Measurements from ENCODE around the gene KDM4E. TPM values are rescaled to one million over a fixed set of nuclear protein-coding genes. Genes with fewer than 3 reads are reported as not detected.
"Not testable (repeated sequence)": the region's sequence is repeated elsewhere in the genome, so short reads cannot be mapped to it uniquely, and the experiment has no call there.

Gene KDM4E
- total RNA-seq (2014; rRNA removed; shearing (Covaris generic); ENCODE audit: low replicate concordance) = not detected in 2 replicates

DNA sequence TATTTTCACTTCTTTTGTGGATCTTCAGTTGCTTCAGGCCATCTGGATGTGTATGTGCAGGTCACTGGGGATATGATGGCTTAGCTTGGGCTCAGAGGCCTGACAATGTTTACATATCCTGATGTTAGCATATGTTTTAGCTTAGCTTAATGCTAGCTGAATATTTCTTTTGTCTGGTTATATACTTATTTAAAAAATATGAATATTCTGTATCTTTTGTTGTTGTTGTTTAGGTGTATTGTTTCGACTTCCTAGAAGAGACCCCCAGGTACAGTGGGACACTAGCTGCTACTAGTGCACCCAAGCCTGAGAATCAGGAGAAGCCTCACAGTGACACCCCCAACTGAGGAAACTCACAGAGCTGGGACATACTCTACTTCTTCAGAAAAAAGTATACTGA lies at the start of gene KDM4E:
KDM4E (plus strand) TSS at position 301 of the 400 bp plus-strand sequence. CDS start 300 bp downstream, outside the sequence.
- no peak within 1 kb of the TSS for H3K4me3 ChIP-seq
- no peaks in the 10 kb centered on the region for H3K27me3 ChIP-seq
- H3K9me3 ChIP-seq = no peaks in the 10 kb centered on the region
- DNase-seq = no peak
- H3K36me3 ChIP-seq = no peaks in the 10 kb centered on the region

DNA sequence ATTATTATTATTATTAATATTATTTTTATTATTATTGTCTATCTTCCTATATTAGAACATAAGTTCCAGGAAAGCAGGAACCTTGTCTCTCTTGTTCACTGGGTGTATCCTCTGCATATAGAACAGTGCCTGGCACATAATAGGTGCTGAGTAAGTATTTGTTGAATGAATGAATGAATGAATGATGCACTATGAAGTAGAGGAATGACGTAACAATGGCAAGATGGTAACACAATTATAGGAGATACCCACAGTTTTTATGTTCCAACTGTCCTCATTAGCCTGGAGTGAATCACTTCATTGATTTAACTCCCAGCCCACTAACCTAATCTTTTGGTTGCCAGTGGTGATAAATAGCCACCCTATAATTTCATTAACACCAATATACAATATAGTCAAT lies 49.5 kb upstream of the KDM4E start:
- Histone ChIP-seq H3K27me3 (no peaks in the 10 kb centered on the region), H3K36me3 (peaks cover 16% of the 10 kb centered on the region), H3K9me3 (no peaks in the 10 kb centered on the region), H3K4me3 (no peak overlapping the region)
- DNase-seq = no peak

DNA sequence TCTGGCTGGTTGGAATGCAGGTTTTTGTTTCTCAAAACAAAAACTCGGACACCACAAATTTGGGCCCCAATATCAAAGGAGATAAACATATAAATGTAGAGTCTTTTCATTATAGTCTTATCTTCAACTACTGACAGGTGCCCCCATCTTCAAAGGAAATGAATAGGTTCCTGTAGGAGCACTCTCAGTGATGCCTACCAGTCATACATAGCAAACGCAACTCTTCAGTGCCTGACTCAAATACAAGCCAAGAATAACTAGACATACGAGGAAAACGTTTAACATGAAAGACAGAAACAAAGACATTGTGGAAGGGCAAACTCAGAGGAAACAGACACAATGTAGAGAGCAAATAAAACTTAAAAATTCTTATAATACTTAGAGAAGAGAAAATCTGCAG lies 37.7 kb upstream of the KDM4E start:
- no peak for DNase-seq
- no peaks in the 10 kb centered on the region for H3K9me3 ChIP-seq
- no peak overlapping the region for H3K4me3 ChIP-seq

DNA sequence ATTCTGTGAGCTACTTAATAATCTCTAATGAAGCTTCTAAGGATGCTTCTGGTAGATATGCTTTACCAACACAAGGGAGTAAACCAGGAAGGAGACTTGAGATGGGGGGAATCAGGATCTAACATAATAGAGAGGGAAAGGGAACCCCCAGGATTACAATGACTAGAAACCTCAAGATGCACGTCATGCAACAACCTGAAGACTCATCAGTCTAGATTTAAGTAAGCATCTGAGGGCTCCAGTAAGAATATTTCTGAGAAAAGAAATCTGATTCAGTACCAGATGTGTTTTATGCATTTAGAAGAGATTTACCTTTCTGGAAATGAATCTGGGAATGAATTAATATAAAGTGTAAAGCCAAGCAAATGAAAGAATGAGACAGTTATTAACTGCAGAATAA lies 36.3 kb upstream of the KDM4E start:
- no peaks in the 10 kb centered on the region for H3K36me3 ChIP-seq

More for the DNA sequence above, 37.7 kb upstream of the KDM4E start:
- Histone ChIP-seq H3K27me3 (peaks cover 7% of the 10 kb centered on the region; the same call in 1 of the 2 replicates), H3K36me3 (no peaks in the 10 kb centered on the region)

DNA sequence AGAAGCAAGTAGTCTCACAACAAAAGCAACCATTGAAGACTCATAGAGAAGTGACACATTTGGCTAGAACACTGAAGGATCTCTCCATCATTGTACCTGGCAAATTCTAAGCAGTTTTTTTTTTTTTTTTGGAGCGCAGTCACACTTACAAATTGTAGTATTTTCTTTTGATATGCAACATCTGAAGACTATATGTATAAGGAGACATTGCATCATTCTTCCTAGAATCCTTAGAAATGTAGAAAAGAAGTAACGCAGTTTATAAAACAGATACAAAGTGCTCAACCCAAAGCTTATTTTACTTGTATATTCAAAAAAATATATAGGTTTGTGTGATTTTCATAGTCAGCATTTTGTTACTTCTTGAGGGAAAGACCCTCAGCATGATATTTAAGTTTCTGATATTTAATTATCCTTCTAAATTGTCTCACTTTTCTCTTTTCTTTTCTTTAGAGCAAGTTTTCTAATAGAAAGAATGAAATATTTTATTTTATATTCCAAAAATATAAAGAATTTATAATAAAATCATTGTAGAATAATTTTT lies 31.6 kb upstream of the KDM4E start:
- no peak for DNase-seq
- no peaks in the 10 kb centered on the region for H3K9me3 ChIP-seq
- no peaks in the 10 kb centered on the region for H3K36me3 ChIP-seq
- peaks cover 11% of the 10 kb centered on the region; the same call in 1 of the 2 replicates for H3K27me3 ChIP-seq
- no peak overlapping the region for H3K4me3 ChIP-seq

More for the DNA sequence above, 36.3 kb upstream of the KDM4E start:
- no peak for DNase-seq
- Histone ChIP-seq H3K4me3 (no peak overlapping the region), H3K27me3 (peaks cover 11% of the 10 kb centered on the region), H3K9me3 (no peaks in the 10 kb centered on the region)

DNA sequence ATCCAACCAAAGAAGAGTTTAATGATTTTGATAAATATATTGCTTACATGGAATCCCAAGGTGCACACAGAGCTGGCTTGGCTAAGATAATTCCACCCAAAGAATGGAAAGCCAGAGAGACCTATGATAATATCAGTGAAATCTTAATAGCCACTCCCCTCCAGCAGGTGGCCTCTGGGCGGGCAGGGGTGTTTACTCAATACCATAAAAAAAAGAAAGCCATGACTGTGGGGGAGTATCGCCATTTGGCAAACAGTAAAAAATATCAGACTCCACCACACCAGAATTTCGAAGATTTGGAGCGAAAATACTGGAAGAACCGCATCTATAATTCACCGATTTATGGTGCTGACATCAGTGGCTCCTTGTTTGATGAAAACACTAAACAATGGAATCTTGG lies 27.6 kb upstream of the KDM4E start:
- H3K36me3 ChIP-seq = no peaks in the 10 kb centered on the region
- H3K27me3 ChIP-seq = peaks cover 6% of the 10 kb centered on the region; the same call in 1 of the 2 replicates
- H3K4me3 ChIP-seq = no peak overlapping the region
- H3K9me3 ChIP-seq = no peaks in the 10 kb centered on the region
- DNase-seq = no peak

DNA sequence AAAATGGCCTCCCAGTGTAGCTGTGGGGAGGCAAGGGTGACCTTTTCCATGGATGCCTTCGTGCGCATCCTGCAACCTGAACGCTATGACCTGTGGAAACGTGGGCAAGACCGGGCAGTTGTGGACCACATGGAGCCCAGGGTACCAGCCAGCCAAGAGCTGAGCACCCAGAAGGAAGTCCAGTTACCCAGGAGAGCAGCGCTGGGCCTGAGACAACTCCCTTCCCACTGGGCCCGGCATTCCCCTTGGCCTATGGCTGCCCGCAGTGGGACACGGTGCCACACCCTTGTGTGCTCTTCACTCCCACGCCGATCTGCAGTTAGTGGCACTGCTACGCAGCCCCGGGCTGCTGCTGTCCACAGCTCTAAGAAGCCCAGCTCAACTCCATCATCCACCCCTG lies 26.8 kb upstream of the KDM4E start:
- DNase-seq = no peak
- Histone ChIP-seq H3K36me3 (no peaks in the 10 kb centered on the region), H3K9me3 (no peaks in the 10 kb centered on the region), H3K27me3 (peaks cover 2% of the 10 kb centered on the region; the same call in 1 of the 2 replicates), H3K4me3 (no peak overlapping the region)

DNA sequence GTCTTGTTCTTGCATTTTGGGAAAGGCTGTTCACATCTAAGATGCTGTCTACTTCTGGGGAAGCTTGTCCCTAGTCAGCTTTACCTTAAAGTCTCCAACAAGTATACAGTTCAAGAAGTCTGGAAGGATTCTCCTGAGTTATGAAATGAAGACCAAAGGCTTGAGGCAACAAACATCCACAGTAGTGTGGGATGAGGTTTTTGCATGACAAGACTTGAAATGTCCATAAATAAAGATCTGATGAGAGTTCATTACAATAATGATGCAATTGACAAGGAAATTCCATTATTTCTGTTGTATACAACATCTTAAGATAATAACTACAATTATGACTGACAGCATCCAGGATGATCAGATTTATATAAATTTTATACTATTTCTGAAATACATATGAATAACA lies 21.3 kb upstream of the KDM4E start:
- Histone ChIP-seq H3K9me3 (peaks cover 3% of the 10 kb centered on the region; the same call in 1 of the 2 replicates), H3K36me3 (no peaks in the 10 kb centered on the region)
- DNase-seq = no peak

DNA sequence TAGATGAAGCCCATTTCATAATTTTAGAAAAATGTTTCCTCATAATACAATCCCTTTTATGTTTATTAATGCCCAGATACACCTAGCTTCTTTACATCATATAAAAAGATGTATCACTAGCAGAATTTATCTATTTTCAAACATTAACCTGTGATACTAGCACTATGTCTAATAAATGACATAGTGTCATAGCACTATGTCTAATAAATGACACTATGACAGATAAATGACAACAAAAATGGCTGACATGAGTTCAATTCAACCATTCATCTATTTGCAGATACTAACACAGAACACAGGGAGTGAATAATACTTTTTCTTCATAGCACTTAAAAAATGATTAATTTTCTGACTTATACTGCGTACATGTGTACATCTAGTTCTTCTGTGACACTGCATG lies 19.4 kb upstream of the KDM4E start:
- H3K9me3 ChIP-seq = peaks cover 3% of the 10 kb centered on the region; the same call in 1 of the 2 replicates
- no peaks in the 10 kb centered on the region for H3K36me3 ChIP-seq
- no peak for DNase-seq
- 0 out of 2 replicates have a peak, but pooled peaks cover 4% of the 10 kb centered on the region for H3K27me3 ChIP-seq
- no peak overlapping the region for H3K4me3 ChIP-seq

More for the DNA sequence above, 21.3 kb upstream of the KDM4E start:
- Histone ChIP-seq H3K4me3 (no peak overlapping the region), H3K27me3 (0 out of 2 replicates have a peak, but pooled peaks cover 2% of the 10 kb centered on the region)

DNA sequence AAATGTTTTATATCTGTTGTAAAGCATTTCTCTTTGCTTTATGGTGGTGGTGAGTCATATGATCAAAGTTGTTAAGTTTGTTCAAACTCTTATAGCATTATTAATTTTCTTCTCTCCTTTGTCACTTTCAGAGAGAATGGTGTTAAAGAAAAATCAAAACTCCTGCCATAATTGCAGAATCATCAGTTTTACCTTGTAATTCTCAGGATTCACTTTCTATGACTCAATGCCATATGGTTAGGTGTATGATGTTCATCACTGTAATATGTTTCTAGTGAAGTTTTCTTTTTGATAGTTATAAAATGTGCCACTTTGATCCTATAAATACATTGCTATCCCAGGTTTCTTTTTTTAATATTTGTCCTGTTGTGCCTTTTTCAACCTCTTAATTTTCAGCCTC lies 13.7 kb upstream of the KDM4E start:
- 0 out of 2 replicates have a peak, but pooled peaks cover 4% of the 10 kb centered on the region for H3K27me3 ChIP-seq
- no peak for DNase-seq
- no peaks in the 10 kb centered on the region for H3K36me3 ChIP-seq
- H3K4me3 ChIP-seq = no peak overlapping the region
- peaks cover 3% of the 10 kb centered on the region; the same call in 1 of the 2 replicates for H3K9me3 ChIP-seq

DNA sequence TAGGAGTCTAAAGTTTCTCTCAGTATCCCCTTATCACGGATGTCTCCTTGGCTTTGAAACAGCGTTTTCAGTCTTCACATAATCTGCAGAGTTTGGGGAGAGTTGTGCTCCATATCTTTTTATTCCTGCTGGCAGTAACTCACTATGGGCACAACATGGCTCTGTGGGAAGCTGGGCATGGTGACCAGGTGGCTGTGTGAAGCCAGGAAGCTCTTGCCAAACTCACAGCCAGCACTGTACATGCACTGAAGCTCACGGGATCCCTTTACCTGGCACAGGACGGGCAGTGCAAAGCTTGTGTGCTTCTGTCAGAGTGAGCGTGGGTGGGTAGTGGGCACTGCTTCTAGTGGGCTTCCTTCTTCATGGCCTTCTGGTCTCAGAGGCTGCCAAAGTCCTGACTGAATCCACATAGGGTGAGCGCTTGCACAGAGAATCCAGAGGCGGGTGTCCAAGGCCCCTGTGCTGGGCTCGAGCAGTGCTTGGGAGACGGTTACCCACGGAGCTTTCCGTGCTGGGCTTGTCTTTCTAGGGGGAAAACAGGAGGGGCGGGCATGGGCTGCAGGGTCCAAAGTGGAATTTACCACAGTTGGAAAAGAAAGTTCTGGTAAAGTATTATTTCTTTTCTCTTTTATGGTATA lies 10.8 kb upstream of the KDM4E start:
- Histone ChIP-seq H3K4me3 (no peak overlapping the region), H3K27me3 (no peaks in the 10 kb centered on the region), H3K36me3 (no peaks in the 10 kb centered on the region), H3K9me3 (no peaks in the 10 kb centered on the region)
- no peak for DNase-seq

DNA sequence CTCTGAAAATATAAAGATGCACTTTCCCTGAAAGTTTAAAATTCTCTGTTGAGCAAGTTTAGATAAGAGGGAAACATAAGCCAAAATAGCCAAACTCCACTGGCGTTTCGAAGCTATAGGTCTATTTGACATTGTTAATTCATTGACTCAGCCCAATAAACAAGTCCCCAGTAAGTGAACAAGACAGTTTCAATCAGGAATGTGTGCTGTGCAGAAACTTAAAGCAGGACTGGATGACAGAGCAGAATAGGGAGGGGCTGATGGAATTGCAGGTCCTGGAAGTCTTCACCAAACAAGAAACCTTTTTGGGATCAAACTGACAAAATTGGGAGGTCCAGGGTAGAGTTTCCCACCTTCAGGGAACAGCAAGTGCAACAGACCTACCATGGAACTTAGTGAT lies 8.9 kb upstream of the KDM4E start:
- no peaks in the 10 kb centered on the region for H3K36me3 ChIP-seq
- H3K4me3 ChIP-seq = no peak overlapping the region
- no peaks in the 10 kb centered on the region for H3K9me3 ChIP-seq
- no peaks in the 10 kb centered on the region for H3K27me3 ChIP-seq
- no peak for DNase-seq

DNA sequence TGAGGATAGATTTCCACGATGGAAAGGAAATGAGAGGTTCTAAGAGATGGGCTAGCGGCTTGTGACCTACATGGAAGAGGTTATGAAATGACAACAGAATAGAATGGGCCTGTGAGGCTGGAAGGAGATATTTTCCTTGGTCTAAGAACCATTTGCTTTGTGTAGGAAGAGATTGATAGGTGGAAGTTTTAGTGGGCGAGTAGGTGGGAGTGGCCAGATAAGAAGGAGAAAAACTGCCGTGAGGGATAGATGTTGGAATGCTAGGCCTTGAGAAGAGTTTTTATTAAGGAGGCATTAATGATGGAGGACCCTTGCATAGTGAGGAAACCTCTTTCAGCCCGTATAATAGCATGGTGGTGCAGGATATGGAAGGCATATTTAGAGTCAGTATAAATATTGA lies 3.6 kb upstream of the KDM4E start:
- not testable (repeated sequence) for H3K4me3 ChIP-seq, H3K27me3 ChIP-seq, H3K9me3 ChIP-seq, H3K36me3 ChIP-seq, DNase-seq

DNA sequence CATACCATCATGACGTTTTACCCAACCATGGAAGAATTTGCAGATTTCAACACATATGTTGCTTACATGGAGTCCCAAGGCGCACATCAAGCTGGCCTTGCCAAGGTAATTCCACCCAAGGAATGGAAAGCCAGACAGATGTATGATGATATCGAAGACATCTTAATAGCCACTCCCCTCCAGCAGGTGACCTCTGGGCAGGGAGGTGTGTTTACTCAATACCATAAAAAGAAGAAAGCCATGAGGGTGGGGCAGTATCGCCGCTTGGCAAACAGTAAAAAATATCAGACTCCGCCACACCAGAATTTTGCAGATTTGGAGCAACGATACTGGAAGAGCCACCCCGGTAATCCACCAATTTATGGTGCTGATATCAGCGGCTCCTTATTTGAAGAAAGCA lies 536 bp downstream of the KDM4E start:
- not testable (repeated sequence) for H3K9me3 ChIP-seq, H3K36me3 ChIP-seq, DNase-seq, H3K27me3 ChIP-seq, H3K4me3 ChIP-seq

DNA sequence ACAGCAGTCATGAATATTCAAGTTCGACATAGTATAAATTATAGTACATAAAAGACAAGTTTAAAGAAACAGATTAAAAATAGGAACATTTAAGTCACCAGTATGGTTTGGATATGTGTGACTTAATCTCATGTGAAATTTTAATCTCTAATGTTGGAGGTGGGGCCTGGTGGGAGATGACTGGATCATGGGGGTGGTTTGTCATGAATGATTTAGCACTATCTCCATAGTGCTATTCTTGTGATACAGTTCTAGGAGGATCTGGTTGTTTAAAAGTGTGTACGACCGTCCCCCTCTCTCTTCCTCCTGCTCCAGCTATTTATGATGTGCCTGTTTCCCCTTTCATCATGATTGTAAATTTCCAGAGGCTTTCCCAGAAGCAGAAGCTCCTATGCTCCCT lies 3.3 kb downstream of the KDM4E start:
- Histone ChIP-seq H3K9me3 (no peaks in the 10 kb centered on the region), H3K36me3 (no peaks in the 10 kb centered on the region), H3K4me3 (no peak overlapping the region), H3K27me3 (no peaks in the 10 kb centered on the region; the same call in 1 of the 2 replicates)
- no peak for DNase-seq

DNA sequence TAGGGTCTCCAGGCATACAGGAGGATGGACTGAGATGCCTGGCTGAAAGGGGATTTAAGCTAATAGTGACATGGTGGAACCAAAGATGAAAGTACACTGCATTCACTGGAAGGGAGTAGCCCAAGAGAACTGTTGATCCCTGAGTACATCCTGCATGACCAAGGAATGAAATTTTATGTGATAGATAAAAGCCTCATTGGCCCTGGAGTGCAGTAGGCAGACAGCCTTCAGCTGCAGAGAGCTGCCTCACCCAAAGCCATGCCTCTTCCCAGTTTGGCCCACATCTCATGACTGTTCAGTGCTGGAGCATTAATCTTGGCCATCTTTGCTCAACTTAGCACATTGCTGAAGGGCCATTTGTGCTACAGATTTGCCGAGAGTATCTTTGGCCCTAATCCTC lies 8.0 kb downstream of the KDM4E start:
- DNase-seq = no peak
- no peak overlapping the region for H3K4me3 ChIP-seq
- H3K9me3 ChIP-seq = no peaks in the 10 kb centered on the region

DNA sequence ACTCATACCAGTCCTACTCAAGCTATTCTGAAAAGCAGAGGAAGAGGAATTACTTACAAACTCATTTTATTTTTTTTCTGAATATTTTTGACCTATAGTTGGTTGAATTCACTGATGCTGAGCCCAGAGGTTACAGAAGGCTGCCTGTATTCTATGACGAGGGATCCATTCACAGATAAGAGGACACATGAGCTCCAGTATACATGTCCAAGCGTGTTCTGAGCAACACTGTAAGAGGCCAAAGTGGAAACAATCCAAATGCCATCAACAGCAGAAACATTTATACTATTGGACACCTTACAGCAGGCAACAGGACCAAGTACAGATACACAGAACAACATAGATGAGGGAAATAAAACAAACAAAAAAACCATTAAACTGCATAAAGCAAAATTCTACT lies 10.3 kb downstream of the KDM4E start:
- Histone ChIP-seq H3K9me3 (no peaks in the 10 kb centered on the region), H3K27me3 (peaks cover 4% of the 10 kb centered on the region), H3K4me3 (no peak overlapping the region), H3K36me3 (no peaks in the 10 kb centered on the region)
- no peak for DNase-seq

More for the DNA sequence above, 8.0 kb downstream of the KDM4E start:
- peaks cover 4% of the 10 kb centered on the region for H3K27me3 ChIP-seq
- H3K36me3 ChIP-seq = no peaks in the 10 kb centered on the region
